ENCODE measurements around the gene CDKN2B-AS1.

- TF ChIP-seq CTCF (IDR thresholded peaks at IDR 0.05), result no peak
- no peak for TF ChIP-seq POLR2A (IDR thresholded peaks at IDR 0.05)
These were observed at the start of gene CDKN2B-AS1 for GRCh38 chr9:21994556-21995005.
